Measurements from ENCODE around the gene FBN2.

DNA sequence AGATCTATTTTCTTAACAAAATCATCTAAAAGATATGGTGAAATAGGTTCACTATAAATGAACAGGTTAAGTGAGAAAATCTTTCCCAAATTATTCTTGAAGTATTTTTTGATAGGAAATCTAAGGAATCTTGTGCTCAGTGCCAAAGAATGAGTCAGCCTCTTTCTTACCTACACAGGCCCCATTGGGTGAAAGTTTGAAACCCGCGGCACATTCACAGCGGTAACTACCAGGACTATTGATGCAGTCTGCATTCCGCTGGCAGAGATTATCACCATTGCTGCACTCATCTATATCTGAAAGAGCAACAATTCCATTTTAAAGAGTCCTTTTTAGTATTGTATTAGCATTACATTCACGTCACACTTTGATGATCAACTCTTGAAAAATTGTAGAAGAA, 232.7 kb downstream of the FBN2 start:
- TF ChIP-seq EZH2 (IDR thresholded peaks at IDR 0.05) (no peak), FOXP2 (optimal IDR thresholded peaks at IDR 0.05; ENCODE audit: control extremely low read depth, extremely low read length, insufficient read depth) (no peak), POLR2AphosphoS5 (IDR thresholded peaks at IDR 0.05; ENCODE audit: borderline replicate concordance, low read depth, low read length) (no peak)
